ENCODE data around the gene IKBKE.

The IKBKE gene

GRCh38 chr1:206464456-206464964 is 5.8 kb upstream of the IKBKE start:
- Histone ChIP-seq H3K9ac (ENCODE audit: low read length) (no peak overlapping the region), H3K4me1 (ENCODE audit: insufficient read depth, low read length, severe bottlenecking) (peaks cover 36% of the 10 kb centered on the region), H3K27ac (ENCODE audit: low read depth, low read length, poor library complexity, severe bottlenecking) (no peak overlapping the region), H3K27me3 (ENCODE audit: insufficient read depth, low read length) (no peaks in the 10 kb centered on the region), H3K36me3 (ENCODE audit: insufficient read depth, low read length) (no peaks in the 10 kb centered on the region; the same call in 1 of the 2 replicates), H3K9me2 (ENCODE audit: low read depth, low read length) (no peaks in the 10 kb centered on the region), H3K4me3 (ENCODE audit: low read depth, low read length, poor library complexity, severe bottlenecking) (no peak overlapping the region), H2AFZ (ENCODE audit: low read length) (no peak overlapping the region), H3K79me2 (ENCODE audit: insufficient read depth, low read length) (no peaks in the 10 kb centered on the region), H4K20me1 (ENCODE audit: insufficient read depth, low read length) (no peaks in the 10 kb centered on the region), H3K9me3 (ENCODE audit: low read length) (no peaks in the 10 kb centered on the region), H3F3A (ENCODE audit: insufficient read depth, low read length) (no peaks in the 10 kb centered on the region), H3K4me2 (ENCODE audit: low read length) (no peak overlapping the region)
- TF ChIP-seq CTCF (IDR thresholded peaks at IDR 0.05; ENCODE audit: low read length) (no peak), EZH2 (IDR thresholded peaks at IDR 0.05; ENCODE audit: borderline replicate concordance, low read length) (no peak)

- Histone ChIP-seq H3K9ac (ENCODE audit: low read length) (no peak overlapping the region), H3K4me2 (ENCODE audit: low read length) (no peak overlapping the region), H3F3A (ENCODE audit: insufficient read depth, low read length) (no peaks in the 10 kb centered on the region), H3K4me1 (ENCODE audit: insufficient read depth, low read length, severe bottlenecking) (peaks cover 46% of the 10 kb centered on the region), H3K4me3 (ENCODE audit: low read depth, low read length, poor library complexity, severe bottlenecking) (no peak overlapping the region), H3K9me3 (ENCODE audit: low read length) (no peaks in the 10 kb centered on the region), H4K20me1 (ENCODE audit: insufficient read depth, low read length) (no peaks in the 10 kb centered on the region), H3K27ac (ENCODE audit: low read depth, low read length, poor library complexity, severe bottlenecking) (no peak overlapping the region), H3K9me2 (ENCODE audit: low read depth, low read length) (no peaks in the 10 kb centered on the region), H3K36me3 (ENCODE audit: insufficient read depth, low read length) (no peaks in the 10 kb centered on the region; the same call in 1 of the 2 replicates), H3K79me2 (ENCODE audit: insufficient read depth, low read length) (no peaks in the 10 kb centered on the region), H3K27me3 (ENCODE audit: insufficient read depth, low read length) (no peaks in the 10 kb centered on the region), H2AFZ (ENCODE audit: low read length) (no peak overlapping the region)
- no peak for TF ChIP-seq CTCF (IDR thresholded peaks at IDR 0.05; ENCODE audit: low read length)
- no peak for TF ChIP-seq EZH2 (IDR thresholded peaks at IDR 0.05; ENCODE audit: borderline replicate concordance, low read length)
These were observed 4.3 kb upstream of the IKBKE start for GRCh38 chr1:206465951-206466350.

GRCh38 chr1:206466840-206467649 is 3.2 kb upstream of the IKBKE start:
- Histone ChIP-seq H3K9ac (ENCODE audit: low read length) (peak overlapping the region; percentile 11; the same call in 1 of the 2 replicates), H3K4me2 (ENCODE audit: low read length) (peak overlapping the region; percentile 42), H3K27ac (ENCODE audit: low read depth, low read length, poor library complexity, severe bottlenecking) (peak overlapping the region; percentile 91), H3K4me3 (ENCODE audit: low read depth, low read length, poor library complexity, severe bottlenecking) (peak overlapping the region; percentile 25), H3K36me3 (ENCODE audit: insufficient read depth, low read length) (no peaks in the 10 kb centered on the region; the same call in 1 of the 2 replicates), H3F3A (ENCODE audit: insufficient read depth, low read length) (no peaks in the 10 kb centered on the region), H3K79me2 (ENCODE audit: insufficient read depth, low read length) (no peaks in the 10 kb centered on the region), H3K9me2 (ENCODE audit: low read depth, low read length) (no peaks in the 10 kb centered on the region), H3K9me3 (ENCODE audit: low read length) (no peaks in the 10 kb centered on the region), H4K20me1 (ENCODE audit: insufficient read depth, low read length) (no peaks in the 10 kb centered on the region), H3K27me3 (ENCODE audit: insufficient read depth, low read length) (no peaks in the 10 kb centered on the region), H3K4me1 (ENCODE audit: insufficient read depth, low read length, severe bottlenecking) (peaks cover 57% of the 10 kb centered on the region), H2AFZ (ENCODE audit: low read length) (no peak overlapping the region)
- TF ChIP-seq CTCF (IDR thresholded peaks at IDR 0.05; ENCODE audit: low read length): no peak
- TF ChIP-seq EZH2 (IDR thresholded peaks at IDR 0.05; ENCODE audit: borderline replicate concordance, low read length): no peak
